HepG2 (cell line): ENCODE measurements around the gene BANP.
"Not testable (repeated sequence)": the region's sequence is repeated elsewhere in the genome, so short reads cannot be mapped to it uniquely, and the experiment has no call there.

ENCODE experiments used
- ARID5B ChIP-seq: IDR thresholded peaks from 2 replicates; pipeline ENCODE4 v1.4.0; 2020; ENCODE audit warnings: mild to moderate bottlenecking, missing genetic modification reagents
- CEBPB ChIP-seq: IDR thresholded peaks from 2 replicates; pipeline ENCODE4 v1.6.1; 2011; ENCODE audit warnings: low read depth, low read length, improper control_type of control experiment, borderline replicate concordance
- CREB1 ChIP-seq, 2 experiments: fragments of 450-650 bp in 1 of 2; IDR thresholded peaks; 2 replicates each; pipeline ENCODE4 v1.6.1; 2016 to 2017; ENCODE audit warnings: control low read depth in 1 of 2, mild to moderate bottlenecking in 1 of 2, missing compliant biosample characterization in 1 of 2, missing genetic modification characterization in 1 of 2
- KLF9 ChIP-seq: IDR thresholded peaks from 2 replicates; pipeline ENCODE4 v1.6.1; 2016; ENCODE audit warnings: low read depth
- NFYB ChIP-seq: sonication (generic); formaldehyde crosslinking; IDR thresholded peaks from 2 replicates; pipeline ENCODE4 v1.4.0; 2020; ENCODE audit warnings: missing genetic modification reagents
- POLR2AphosphoS5 ChIP-seq: IDR thresholded peaks from 2 replicates; pipeline ENCODE4 v1.6.1; 2012; ENCODE audit warnings: low read depth, low read length
- PREB ChIP-seq: sonication (generic); formaldehyde crosslinking; IDR thresholded peaks from 2 replicates; pipeline ENCODE4 v1.4.0; 2020; ENCODE audit warnings: missing genetic modification reagents
- RFX5 ChIP-seq: IDR thresholded peaks from 2 replicates; pipeline ENCODE4 v1.6.1; 2011; ENCODE audit warnings: low read depth, low read length, improper control_type of control experiment
- SIN3A ChIP-seq: IDR thresholded peaks from 2 replicates; pipeline ENCODE4 v1.6.1; 2011; ENCODE audit warnings: low read depth, mild to moderate bottlenecking, control low read depth, low read length, borderline replicate concordance

- TF ChIP-seq PREB; NFYB; CREB1 (IDR thresholded peaks at IDR 0.05); CREB1 (CRISPR knock-in tag; IDR thresholded peaks at IDR 0.05); POLR2AphosphoS5; CEBPB; RFX5; KLF9 (CRISPR knock-in tag); SIN3A; ARID5B: not testable (repeated sequence)
These were observed 73.9 kb downstream of the BANP start for GRCh38 chr16:88025086-88025492.
